Measurements from ENCODE around the gene SCNN1A. TPM values are rescaled to one million over a fixed set of nuclear protein-coding genes. Genes with fewer than 3 reads are reported as not detected.

SCNN1A gene
- polyA plus RNA-seq, 1 donor = 25.7 TPM

GRCh38 chr12:6368906-6369525, 6.3 kb downstream of the SCNN1A start:
- H3K36me3 ChIP-seq (ENCODE audit: control insufficient read depth, insufficient read depth, low read length) = no peaks in the 10 kb centered on the region
- no peak overlapping the region for H3K4me3 ChIP-seq (ENCODE audit: low read length)
- no peaks in the 10 kb centered on the region for H3K27me3 ChIP-seq (ENCODE audit: control insufficient read depth, insufficient read depth, low read length)
- no peaks in the 10 kb centered on the region for H3K9me3 ChIP-seq (ENCODE audit: control insufficient read depth, low read depth, low read length)
- 100% methylated on average over 1 of the region's 9 CpGs for WGBS (ENCODE audit: insufficient coverage, low lambda C conversion rate)
- no peak for DNase-seq
- no peak overlapping the region for H3K27ac ChIP-seq (ENCODE audit: low read length)
- H3K4me1 ChIP-seq (ENCODE audit: control insufficient read depth, insufficient read depth, low read length) = peaks cover 31% of the 10 kb centered on the region

GRCh38 chr12:6367969-6368892, 7.1 kb downstream of the SCNN1A start:
- Histone ChIP-seq H3K27ac (ENCODE audit: low read length) (no peak overlapping the region), H3K4me1 (ENCODE audit: control insufficient read depth, insufficient read depth, low read length) (peaks cover 34% of the 10 kb centered on the region), H3K4me3 (ENCODE audit: low read length) (no peak overlapping the region), H3K9me3 (ENCODE audit: control insufficient read depth, low read depth, low read length) (no peaks in the 10 kb centered on the region), H3K27me3 (ENCODE audit: control insufficient read depth, insufficient read depth, low read length) (no peaks in the 10 kb centered on the region), H3K36me3 (ENCODE audit: control insufficient read depth, insufficient read depth, low read length) (no peaks in the 10 kb centered on the region)
- DNase-seq = no peak
- WGBS (ENCODE audit: insufficient coverage, low lambda C conversion rate) = 85% methylated on average over 8 of the region's 15 CpGs

- H3K36me3 ChIP-seq (ENCODE audit: control insufficient read depth, insufficient read depth, low read length) = no peaks in the 10 kb centered on the region
- peaks cover 33% of the 10 kb centered on the region for H3K4me1 ChIP-seq (ENCODE audit: control insufficient read depth, insufficient read depth, low read length)
- no peaks in the 10 kb centered on the region for H3K27me3 ChIP-seq (ENCODE audit: control insufficient read depth, insufficient read depth, low read length)
- no peak overlapping the region for H3K27ac ChIP-seq (ENCODE audit: low read length)
- no peak overlapping the region for H3K4me3 ChIP-seq (ENCODE audit: low read length)
- no peak for DNase-seq
- no peaks in the 10 kb centered on the region for H3K9me3 ChIP-seq (ENCODE audit: control insufficient read depth, low read depth, low read length)
- 75% methylated on average over 4 of the region's 11 CpGs for WGBS (ENCODE audit: insufficient coverage, low lambda C conversion rate)
Observed at GRCh38 chr12:6367065-6367968, 8.0 kb downstream of the SCNN1A start.

- no peak for DNase-seq
- no CpG with 5 or more reads among the region's 15 CpGs for WGBS (ENCODE audit: insufficient coverage, low lambda C conversion rate)
- Histone ChIP-seq H3K36me3 (ENCODE audit: control insufficient read depth, insufficient read depth, low read length) (no peaks in the 10 kb centered on the region), H3K27ac (ENCODE audit: low read length) (peak overlapping the region; percentile 97), H3K9me3 (ENCODE audit: control insufficient read depth, low read depth, low read length) (no peaks in the 10 kb centered on the region), H3K4me3 (ENCODE audit: low read length) (peak overlapping the region; percentile 55), H3K4me1 (ENCODE audit: control insufficient read depth, insufficient read depth, low read length) (peaks cover 43% of the 10 kb centered on the region), H3K27me3 (ENCODE audit: control insufficient read depth, insufficient read depth, low read length) (no peaks in the 10 kb centered on the region)
Observed at GRCh38 chr12:6364044-6364374, 11.4 kb downstream of the SCNN1A start.

- Histone ChIP-seq H3K4me1 (ENCODE audit: control insufficient read depth, insufficient read depth, low read length) (peaks cover 43% of the 10 kb centered on the region), H3K27ac (ENCODE audit: low read length) (peak overlapping the region; percentile 97), H3K27me3 (ENCODE audit: control insufficient read depth, insufficient read depth, low read length) (no peaks in the 10 kb centered on the region), H3K36me3 (ENCODE audit: control insufficient read depth, insufficient read depth, low read length) (no peaks in the 10 kb centered on the region), H3K4me3 (ENCODE audit: low read length) (peak overlapping the region; percentile 55), H3K9me3 (ENCODE audit: control insufficient read depth, low read depth, low read length) (no peaks in the 10 kb centered on the region)
- WGBS (ENCODE audit: insufficient coverage, low lambda C conversion rate) = no CpG with 5 or more reads among the region's 59 CpGs
- DNase-seq = peak; percentile 83 to 94
Observed at GRCh38 chr12:6363330-6364043, 11.9 kb downstream of the SCNN1A start.

GRCh38 chr12:6363010-6363329, 12.4 kb downstream of the SCNN1A start:
- Histone ChIP-seq H3K27me3 (ENCODE audit: control insufficient read depth, insufficient read depth, low read length) (no peaks in the 10 kb centered on the region), H3K4me1 (ENCODE audit: control insufficient read depth, insufficient read depth, low read length) (peaks cover 43% of the 10 kb centered on the region), H3K36me3 (ENCODE audit: control insufficient read depth, insufficient read depth, low read length) (no peaks in the 10 kb centered on the region), H3K9me3 (ENCODE audit: control insufficient read depth, low read depth, low read length) (no peaks in the 10 kb centered on the region), H3K4me3 (ENCODE audit: low read length) (peak overlapping the region; percentile 11), H3K27ac (ENCODE audit: low read length) (peak overlapping the region; percentile 97)
- no CpG with 5 or more reads among the region's 4 CpGs for WGBS (ENCODE audit: insufficient coverage, low lambda C conversion rate)
- no peak for DNase-seq

GRCh38 chr12:6362403-6362802, 13.0 kb downstream of the SCNN1A start:
- Histone ChIP-seq H3K36me3 (ENCODE audit: control insufficient read depth, insufficient read depth, low read length) (no peaks in the 10 kb centered on the region), H3K9me3 (ENCODE audit: control insufficient read depth, low read depth, low read length) (no peaks in the 10 kb centered on the region), H3K4me3 (ENCODE audit: low read length) (no peak overlapping the region), H3K27ac (ENCODE audit: low read length) (peak overlapping the region; percentile 6), H3K4me1 (ENCODE audit: control insufficient read depth, insufficient read depth, low read length) (peaks cover 43% of the 10 kb centered on the region), H3K27me3 (ENCODE audit: control insufficient read depth, insufficient read depth, low read length) (no peaks in the 10 kb centered on the region)
- no peak for DNase-seq
- WGBS (ENCODE audit: insufficient coverage, low lambda C conversion rate) = 86% methylated on average over 1 of the region's 3 CpGs

- peaks cover 43% of the 10 kb centered on the region for H3K4me1 ChIP-seq (ENCODE audit: control insufficient read depth, insufficient read depth, low read length)
- H3K27ac ChIP-seq (ENCODE audit: low read length) = peak overlapping the region; percentile 99
- H3K4me3 ChIP-seq (ENCODE audit: low read length) = no peak overlapping the region
- WGBS (ENCODE audit: insufficient coverage, low lambda C conversion rate) = no CpG with 5 or more reads among the region's 14 CpGs
- peak in 1 of 2 donors; percentile 53 for DNase-seq
- H3K27me3 ChIP-seq (ENCODE audit: control insufficient read depth, insufficient read depth, low read length) = no peaks in the 10 kb centered on the region
- no peaks in the 10 kb centered on the region for H3K9me3 ChIP-seq (ENCODE audit: control insufficient read depth, low read depth, low read length)
- H3K36me3 ChIP-seq (ENCODE audit: control insufficient read depth, insufficient read depth, low read length) = no peaks in the 10 kb centered on the region
Observed at GRCh38 chr12:6361834-6362233, 13.5 kb downstream of the SCNN1A start.

- WGBS (ENCODE audit: insufficient coverage, low lambda C conversion rate) = 100% methylated on average over 1 of the region's 11 CpGs
- peaks cover 45% of the 10 kb centered on the region for H3K4me1 ChIP-seq (ENCODE audit: control insufficient read depth, insufficient read depth, low read length)
Observed at GRCh38 chr12:6360578-6361490, 14.5 kb downstream of the SCNN1A start.

More at GRCh38 chr12:6360578-6361490, 14.5 kb downstream of the SCNN1A start:
- H3K9me3 ChIP-seq (ENCODE audit: control insufficient read depth, low read depth, low read length) = no peaks in the 10 kb centered on the region
- DNase-seq = no peak
- H3K4me3 ChIP-seq (ENCODE audit: low read length) = no peak overlapping the region
- H3K36me3 ChIP-seq (ENCODE audit: control insufficient read depth, insufficient read depth, low read length) = no peaks in the 10 kb centered on the region
- peak overlapping the region; percentile 99 for H3K27ac ChIP-seq (ENCODE audit: low read length)
- no peaks in the 10 kb centered on the region for H3K27me3 ChIP-seq (ENCODE audit: control insufficient read depth, insufficient read depth, low read length)

Measured in large intestine (tissue), 3 donors.